GM21529 (cell line): Measurements from ENCODE around the gene ZNF451.
"Not testable (repeated sequence)": the region's sequence is repeated elsewhere in the genome, so short reads cannot be mapped to it uniquely, and the experiment has no call there.

Experiments used
- ATAC-seq: cut with Tn5 transposase; IDR thresholded peaks from one replicate; pipeline ENCODE4 v1.9.1; 2021; ENCODE audit not compliant: unreplicated experiment

The ZNF451 gene

DNA sequence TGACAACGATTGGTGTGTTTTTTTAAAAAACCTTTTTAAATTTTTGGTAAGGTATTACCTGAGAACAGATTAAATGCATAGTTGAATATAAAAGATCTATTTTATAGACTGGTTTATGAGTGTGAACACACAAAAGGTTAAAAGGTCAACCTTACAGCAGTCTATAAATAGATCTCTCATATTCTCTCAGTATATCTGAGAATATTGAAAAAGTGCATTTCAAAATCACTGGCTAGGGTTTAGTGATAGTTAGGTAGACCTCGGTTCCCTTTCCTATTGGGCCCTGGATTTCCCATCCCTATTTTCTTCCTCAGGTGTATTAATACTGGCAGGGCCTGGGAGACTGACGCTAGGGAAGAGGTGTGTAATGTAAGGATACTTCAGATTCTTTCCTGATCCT, 723 bp upstream of the ZNF451 start:
- no peak for ATAC-seq

GRCh38 chr6:57090458-57091067, 575 bp downstream of the ZNF451 start:
- peak; percentile 13 for ATAC-seq

GRCh38 chr6:57091375-57091774, 1.4 kb downstream of the ZNF451 start:
- ATAC-seq: not testable (repeated sequence)

- ATAC-seq: no peak
Measured at GRCh38 chr6:57094689-57095088, 4.7 kb downstream of the ZNF451 start.

GRCh38 chr6:57097596-57097995, 7.6 kb downstream of the ZNF451 start:
- no peak for ATAC-seq

- no peak for ATAC-seq
Measured at GRCh38 chr6:57102976-57103375, 13.0 kb downstream of the ZNF451 start.

- no peak for ATAC-seq
Measured at GRCh38 chr6:57104336-57104735, 14.3 kb downstream of the ZNF451 start.

DNA sequence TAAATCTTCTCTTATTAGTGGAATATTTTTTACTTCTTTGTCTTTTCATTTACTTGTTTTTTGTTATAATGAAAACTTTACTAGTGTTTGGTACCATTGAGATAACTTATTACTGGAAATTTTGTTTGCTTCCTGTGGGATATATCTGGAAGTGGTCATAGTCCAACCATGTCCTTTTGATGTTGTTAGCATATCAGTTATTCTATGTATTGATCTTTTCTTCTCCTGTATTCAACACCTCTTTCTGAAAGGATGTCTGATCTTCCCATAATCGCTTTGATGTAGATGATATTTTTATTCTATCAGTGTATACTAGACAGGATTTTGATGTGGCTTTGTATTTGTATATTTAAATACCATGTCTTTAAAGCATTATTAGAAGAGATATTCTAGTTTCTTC, 17.0 kb downstream of the ZNF451 start:
- ATAC-seq: no peak

- ATAC-seq: peak; percentile 94
Measured at GRCh38 chr6:57108691-57109090, 18.7 kb downstream of the ZNF451 start.

DNA sequence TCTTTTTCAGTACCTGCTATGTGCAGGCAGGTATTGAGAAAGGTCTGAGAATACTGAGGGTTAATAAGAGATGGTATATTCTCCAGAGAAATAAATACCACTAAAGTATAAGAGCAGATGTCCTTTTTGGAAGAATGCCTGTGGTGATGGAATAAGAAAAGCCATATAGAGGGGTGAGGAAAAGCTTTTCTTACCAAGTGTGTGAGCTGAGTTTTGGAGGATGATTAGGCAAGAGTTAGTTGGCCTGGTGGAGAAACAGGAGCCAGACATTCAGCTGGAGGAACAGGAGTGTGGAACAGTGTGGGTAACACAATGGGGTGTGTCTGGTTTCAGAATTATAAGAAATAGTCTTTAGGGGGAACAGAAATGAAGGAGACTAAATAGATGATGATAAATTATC, 19.9 kb downstream of the ZNF451 start:
- no peak for ATAC-seq

DNA sequence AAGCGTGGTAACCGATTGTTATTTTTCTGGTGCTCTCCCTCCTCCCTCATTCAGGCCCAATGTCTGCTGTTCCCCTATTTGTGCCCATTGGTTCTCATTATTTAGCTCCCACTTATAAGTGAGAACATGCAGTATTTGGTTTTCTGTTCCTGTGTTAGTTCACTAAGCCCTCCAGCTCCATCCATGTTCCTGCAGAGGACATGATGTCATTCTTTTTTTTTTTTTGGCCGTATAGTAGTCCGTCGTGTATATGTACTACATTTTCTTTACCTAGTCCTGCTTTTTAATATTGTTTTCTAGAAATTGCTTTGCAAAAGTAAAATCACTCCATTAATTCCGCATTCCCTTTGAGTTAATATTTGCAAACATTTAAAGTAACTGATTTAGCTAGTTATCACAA, 23.1 kb downstream of the ZNF451 start:
- no peak for ATAC-seq

DNA sequence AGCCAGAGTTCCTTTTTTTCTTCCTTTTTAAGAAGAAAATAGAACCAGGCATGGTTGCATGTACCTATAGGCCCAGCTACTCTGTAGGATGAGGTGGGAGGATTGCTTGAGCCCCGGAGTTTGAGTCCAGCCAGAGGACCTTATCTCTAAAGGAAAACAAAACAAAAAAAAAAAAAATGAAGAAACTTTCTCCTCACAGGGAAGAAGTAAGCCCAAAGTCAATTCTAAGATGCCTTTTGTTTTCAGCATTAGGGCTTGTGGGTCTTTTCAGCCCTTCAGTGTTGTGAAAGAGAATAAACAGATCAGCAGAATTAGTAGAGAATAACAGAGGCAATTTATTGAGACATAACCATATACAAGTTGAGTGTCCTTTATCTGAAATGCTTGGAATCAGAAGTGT, 26.8 kb downstream of the ZNF451 start:
- no peak for ATAC-seq

DNA sequence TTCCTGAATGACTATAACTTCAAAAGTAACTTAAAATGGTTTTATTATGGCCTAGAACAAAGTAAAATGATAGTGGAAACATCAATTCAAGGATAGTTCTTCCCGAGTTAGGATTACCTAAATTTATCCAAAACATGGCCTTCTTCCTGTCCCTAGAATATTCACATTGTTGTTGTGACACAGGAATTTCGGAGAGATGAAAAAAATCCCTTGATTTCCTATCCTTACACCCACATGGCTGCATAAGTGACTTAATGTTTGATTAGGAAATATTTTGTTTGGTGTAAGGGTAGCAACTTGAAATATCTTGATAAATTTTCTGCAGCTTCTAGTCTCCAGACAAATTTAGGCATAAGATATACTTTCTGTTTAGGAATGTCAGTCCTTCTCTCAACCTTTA, 27.8 kb downstream of the ZNF451 start:
- ATAC-seq: no peak

- no peak for ATAC-seq
Measured at GRCh38 chr6:57123111-57123510, 33.1 kb downstream of the ZNF451 start.

- ATAC-seq: no peak
Measured at GRCh38 chr6:57127763-57128162, 37.8 kb downstream of the ZNF451 start.

GRCh38 chr6:57130661-57131177, 40.7 kb downstream of the ZNF451 start:
- ATAC-seq: no peak

DNA sequence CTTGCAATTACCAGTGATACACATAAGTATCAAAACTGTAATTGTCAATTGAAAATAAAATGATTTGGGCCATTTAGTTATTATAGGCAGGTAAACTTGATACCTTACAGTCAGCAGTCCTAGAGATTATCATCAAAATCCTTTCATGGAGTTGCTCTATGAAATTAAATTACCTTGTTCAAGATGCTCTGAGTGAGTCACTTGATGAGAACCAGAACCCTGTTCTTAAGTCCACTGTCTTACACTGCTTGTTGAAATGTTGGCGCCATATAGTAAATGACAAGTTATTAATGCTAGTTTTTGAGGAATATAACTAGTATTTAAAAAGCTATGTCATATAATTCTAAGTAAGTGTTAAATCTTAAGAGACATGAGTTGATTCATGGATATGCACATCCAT, 45.0 kb downstream of the ZNF451 start:
- ATAC-seq: no peak

- ATAC-seq: no peak
Measured at GRCh38 chr6:57135885-57136284, 45.9 kb downstream of the ZNF451 start.

GRCh38 chr6:57137350-57137749, 47.4 kb downstream of the ZNF451 start:
- no peak for ATAC-seq

- no peak for ATAC-seq
Measured at GRCh38 chr6:57138026-57138425, 48.0 kb downstream of the ZNF451 start.

DNA sequence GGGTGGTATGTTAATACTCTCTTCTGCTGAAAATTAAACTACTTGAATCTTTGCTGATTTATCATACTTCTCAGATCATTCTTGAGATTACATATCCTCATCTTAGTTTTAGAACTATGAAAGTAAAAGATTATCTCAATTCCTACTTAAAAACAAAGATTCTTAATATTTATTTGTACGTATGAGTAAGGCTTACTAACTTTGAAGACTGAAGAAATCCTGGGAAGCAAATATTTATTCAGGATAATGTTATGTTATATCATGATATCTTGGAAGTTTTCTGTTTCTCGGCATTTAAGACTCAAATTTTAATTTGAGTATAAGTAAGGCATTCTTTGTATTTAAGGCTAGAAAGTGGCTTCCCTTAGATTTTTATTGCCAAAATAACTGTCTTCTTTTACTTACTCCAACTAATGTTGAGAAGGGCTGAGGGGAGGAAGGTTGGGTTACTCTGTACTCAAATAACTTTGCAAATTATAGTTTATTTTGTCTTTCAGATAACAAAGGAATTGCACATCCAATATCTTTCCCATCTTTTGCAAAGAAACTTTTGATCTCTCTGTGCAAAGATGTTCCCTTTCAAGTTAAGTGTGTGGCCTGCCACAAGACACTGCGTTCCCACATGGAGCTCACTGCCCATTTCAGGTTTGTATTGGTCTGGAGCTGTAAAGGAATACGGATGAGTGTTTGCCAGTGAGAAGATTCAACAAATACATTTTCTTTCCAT, 51.6 kb downstream of the ZNF451 start:
- no peak for ATAC-seq

DNA sequence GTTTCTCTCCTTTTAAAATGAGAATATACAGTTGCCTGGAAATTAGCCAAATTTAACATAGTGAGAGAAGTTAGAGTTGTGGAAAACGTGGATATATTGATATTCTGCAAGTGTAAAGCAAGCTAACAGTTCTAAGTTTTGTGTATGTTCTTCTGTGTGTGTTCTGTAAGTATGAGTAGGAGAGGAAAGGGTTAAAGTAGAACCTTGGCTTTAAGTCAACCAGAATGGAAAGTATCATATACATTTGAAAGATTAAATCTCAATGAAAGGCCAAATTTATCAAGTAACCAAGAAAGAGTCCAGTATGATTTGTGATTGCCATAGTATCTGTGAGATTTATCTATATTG, 52.2 kb downstream of the ZNF451 start:
- no peak for ATAC-seq

DNA sequence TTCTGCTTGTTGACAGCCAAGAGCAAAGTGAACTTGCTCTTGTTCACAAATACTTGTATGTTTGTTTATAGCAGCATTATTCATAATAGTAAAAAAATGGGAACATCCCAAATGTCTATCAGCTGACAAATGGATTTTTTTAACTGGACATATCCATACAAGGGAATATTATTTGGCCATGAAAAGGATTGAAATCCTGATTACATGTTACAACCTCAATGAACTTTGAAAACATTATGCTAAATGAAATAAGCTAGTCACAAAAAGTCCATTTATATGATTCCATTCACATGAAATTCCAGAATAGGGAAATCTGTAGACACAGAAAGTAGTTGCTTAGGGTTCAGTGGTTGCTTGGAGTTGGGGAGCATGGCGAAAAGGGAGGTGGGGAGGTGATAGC, 53.7 kb downstream of the ZNF451 start:
- ATAC-seq: no peak
